CD4-positive, alpha-beta T cell treated with Interleukin-12 subunit alpha and Interleukin-12 subunit beta, for 1 hour (primary cell): ENCODE data around the gene NEURL1.

ENCODE experiments used
- DNase-seq: peaks from one replicate; pipeline ENCODE4 v3.0.0-alpha.2; 2020

Gene NEURL1, protein sequence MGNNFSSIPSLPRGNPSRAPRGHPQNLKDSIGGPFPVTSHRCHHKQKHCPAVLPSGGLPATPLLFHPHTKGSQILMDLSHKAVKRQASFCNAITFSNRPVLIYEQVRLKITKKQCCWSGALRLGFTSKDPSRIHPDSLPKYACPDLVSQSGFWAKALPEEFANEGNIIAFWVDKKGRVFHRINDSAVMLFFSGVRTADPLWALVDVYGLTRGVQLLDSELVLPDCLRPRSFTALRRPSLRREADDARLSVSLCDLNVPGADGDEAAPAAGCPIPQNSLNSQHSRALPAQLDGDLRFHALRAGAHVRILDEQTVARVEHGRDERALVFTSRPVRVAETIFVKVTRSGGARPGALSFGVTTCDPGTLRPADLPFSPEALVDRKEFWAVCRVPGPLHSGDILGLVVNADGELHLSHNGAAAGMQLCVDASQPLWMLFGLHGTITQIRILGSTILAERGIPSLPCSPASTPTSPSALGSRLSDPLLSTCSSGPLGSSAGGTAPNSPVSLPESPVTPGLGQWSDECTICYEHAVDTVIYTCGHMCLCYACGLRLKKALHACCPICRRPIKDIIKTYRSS

DNA sequence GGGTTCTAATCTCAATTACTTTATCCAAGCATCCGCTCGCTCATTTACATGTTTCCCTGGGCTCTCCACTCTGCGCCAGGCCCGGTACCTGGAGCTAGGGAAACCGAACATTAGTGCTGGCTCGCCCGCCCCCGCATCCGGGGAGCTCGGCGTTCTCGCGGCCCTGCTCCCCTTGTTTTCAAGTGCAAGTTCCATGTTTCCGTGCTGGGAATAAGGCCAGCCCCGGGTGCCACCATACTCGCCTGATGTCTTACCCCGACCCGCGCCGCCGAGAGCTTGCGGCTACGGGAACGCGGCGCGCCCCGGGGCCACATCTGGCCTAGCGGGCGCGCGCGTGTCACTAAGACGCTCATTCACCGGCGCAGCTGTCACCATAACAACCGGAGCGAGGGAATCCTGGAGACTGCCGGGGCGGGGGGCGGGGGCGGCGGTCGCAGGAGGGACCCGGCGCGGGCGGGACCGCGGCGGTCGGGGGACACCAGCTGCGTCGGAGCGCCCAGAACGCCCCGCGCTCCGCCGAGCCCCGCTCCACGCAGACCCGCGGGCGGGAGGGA, at the start of gene NEURL1:
TSS of gene NEURL1 (plus strand) at position 344 of the 554 bp plus-strand sequence. CDS start 683 bp downstream, outside the sequence.
- peak; percentile 37 for DNase-seq

DNA sequence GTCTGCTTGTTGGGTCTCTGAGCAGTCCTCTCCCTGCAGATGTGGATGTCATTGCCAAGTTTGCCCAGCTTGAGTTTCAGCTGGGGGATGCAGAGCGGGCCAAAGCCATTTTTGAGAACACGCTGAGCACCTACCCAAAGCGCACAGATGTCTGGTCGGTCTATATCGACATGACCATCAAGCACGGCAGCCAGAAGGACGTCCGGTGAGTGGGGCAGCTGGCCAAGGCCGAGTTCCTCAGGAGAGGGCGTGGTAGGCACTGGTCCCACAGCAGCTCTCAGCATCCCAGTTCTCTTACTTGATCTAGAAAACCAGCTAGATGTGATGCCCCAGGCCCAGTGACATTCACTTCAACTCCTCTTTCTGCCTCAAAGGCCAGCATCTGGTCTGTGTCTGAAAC, 49.0 kb upstream of the NEURL1 start:
- DNase-seq = no peak

DNA sequence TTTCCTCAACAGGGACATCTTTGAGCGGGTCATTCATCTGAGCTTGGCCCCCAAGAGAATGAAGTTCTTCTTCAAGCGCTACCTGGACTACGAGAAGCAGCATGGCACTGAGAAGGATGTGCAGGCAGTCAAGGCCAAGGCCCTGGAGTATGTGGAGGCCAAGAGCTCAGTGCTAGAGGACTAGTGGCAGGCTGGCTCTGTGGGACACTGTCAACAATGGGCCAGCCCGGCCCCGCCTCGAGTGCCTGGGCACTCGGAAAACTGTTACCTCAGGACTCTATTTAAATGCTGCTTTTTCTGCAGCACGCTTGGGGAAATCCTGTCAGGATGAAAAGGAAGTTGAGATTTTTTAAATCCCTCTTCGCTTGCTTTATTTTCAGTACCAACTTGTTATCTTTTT, 48.1 kb upstream of the NEURL1 start:
- DNase-seq = no peak

DNA sequence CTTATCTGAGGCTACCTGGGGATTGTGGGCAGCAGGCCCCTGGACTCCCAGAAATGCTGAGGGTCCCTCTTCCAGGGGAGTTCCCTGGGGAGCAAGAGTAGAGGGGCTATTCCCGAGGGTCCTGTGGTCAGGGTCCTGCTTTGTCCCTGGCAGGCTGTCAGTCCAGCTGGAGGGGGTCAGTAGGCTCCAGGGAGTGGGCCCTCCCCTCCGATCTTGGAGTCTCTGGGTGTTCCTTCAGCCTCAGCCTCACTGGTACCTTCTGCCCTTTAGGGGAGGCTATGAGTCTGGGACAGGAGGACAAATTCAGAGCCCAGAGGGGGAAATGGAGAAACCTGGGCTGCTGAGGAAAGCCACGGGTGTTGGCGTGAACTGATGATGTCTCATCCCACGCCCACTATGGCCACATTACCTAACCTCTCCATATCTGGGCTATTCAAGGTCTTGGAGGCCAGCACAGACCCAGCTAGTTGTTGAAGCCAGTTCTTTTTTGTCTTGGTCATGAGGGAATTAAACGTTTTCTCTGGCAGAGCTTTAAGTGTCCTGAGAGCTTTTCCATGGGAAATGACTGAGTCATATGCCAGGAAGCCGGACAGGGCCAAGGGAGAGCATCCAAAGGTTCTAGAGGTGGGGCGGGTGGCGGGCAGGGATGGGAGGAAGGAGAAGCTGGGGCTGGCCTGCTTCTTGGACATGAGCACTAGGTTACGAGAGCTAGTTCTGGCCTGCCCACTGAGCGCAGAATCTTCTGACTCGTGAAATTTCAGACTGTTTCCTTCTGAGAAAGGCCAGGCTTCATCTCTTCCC, 47.5 kb upstream of the NEURL1 start:
- no peak for DNase-seq

DNA sequence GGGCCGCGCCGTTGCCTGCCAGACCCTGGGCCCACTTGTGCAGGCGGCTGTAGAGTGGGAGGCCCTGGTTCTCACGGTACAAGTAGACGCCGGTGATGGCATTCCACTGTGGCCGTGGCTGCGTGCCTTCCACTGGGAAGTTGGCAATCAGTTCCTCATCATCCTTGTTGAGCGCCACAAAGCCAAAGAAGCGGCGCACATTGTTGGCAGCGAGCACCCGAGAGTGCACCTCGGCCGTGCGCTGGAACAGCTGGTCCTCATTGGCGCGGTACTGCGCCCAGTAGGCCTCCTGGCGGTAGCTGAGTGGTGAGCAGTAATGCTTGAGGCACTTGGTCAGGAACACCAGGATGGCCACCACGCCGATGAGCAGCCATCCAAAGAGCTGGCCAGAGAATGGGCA, 46.3 kb upstream of the NEURL1 start:
- DNase-seq = no peak

DNA sequence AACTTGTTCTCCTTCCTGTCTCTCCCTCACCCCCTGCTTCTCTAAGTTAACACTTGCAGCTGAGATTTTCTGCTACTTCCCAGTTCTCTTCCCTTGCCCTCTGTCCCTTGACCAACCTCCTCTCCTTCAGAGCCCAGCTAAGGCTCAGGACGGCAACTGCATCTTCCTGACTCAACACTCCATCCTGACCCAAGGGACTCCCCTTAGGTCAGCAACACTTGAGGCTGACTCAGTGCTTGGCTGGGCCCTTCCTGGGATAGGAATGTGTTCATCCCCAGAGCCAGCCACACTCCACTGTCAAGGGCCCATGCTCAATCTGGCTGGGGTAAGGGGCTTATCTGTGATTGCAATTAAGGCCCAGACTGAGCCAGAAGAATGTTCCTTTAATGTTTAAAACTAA, 44.8 kb upstream of the NEURL1 start:
- DNase-seq = no peak

DNA sequence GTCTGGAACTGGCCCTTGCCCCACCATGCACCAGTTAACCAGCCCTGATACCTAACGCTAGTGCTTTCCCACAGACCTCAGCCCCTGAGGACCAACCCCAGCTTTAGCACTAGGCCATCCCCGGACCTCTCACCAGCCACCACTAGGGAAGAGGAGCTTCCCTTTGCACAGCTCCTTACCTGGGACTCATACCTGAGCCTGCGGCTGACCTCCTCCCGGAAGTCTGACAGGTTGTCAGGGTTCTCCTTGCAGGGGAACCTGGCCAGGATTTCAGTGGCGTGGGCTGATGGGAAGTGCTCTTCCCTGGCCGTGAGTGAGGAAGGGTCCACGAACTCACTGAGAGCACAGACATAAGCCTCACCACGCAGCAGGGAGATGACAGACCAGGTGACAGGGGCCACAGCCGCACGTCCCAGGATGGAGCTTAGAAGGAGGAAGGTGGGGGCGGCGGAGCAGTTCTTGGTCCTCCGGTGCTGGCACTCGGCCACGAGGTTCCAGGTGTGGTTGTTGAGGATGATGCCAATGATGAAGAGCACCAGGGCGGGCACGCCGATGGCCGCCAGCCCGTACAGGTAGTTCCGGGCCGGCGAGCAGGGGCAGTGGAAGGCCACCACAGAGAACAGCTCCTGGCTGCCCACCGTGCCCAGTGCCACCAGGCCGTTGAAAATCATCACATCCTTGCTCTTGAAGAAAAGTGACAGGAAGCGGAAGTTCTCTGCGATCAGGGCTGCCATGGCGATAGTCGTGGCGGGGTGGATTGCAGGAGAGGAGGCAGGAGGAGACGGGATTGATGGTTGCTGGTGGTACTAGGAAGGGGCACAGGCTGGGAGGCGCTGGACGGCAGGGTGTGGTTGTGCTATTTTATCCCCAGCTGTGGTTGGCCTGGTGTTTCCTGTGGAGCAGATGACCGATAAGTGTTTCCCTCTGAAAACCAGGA, 44.0 kb upstream of the NEURL1 start:
- no peak for DNase-seq

DNA sequence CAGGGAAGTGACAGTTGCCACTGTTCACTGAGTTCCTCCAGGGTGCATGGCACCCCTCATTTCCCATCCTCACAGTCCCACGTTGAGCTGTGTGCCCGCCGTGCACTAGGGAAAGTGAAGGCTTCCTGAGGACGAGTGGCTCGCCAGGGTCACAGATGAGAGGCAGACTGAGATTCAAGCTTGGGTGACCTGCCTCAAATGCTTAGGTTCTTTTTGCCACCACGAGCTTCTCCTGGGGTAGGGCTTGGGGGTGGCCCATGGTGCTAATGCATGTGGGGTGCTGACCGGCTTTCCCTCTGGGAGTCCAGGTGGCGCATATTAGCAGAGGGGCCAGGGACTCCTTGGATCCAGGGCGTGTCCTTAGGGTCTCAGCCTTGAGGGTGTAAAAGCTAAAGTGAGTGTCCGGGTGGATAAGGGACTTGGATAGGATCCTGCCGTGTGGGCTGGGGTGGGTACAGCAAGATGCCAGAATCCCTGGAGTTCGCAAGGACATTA, 43.3 kb upstream of the NEURL1 start:
- DNase-seq = no peak

DNA sequence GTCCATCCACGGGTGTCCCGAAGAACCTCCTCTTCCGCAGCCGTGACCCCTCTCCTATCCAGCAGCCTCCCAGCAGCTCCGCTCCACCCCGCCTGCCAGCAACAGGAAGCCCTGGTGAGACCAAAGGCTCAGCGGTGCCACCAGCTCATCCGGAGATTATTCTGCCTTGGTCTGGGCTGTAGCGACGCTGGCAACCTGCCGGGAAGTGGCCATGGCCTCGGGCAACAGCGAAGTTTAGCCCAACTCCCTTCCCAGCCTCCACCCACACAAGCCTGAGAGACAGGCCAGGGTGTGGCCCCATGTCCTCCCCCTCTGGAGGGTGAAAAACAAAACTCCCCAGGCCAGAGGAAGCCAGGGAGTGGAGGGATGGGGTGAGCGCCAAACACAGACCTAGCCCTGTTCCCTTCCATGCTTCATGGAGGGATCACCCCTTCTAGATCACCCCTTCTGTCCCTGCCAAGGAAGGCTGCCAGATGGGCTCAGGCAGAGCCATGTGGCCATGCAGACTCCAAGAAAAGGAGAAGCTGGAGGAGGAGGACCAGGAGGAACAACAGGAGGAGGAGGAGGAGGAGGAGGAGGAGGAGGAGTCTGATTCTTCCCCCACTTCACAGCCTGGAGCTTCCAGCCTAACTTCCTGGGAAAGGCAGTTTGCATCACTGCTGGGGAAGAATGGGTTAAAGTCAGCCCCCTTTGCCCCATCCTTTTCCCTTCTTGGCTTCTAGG, 42.3 kb upstream of the NEURL1 start:
- DNase-seq = peak; percentile 58

DNA sequence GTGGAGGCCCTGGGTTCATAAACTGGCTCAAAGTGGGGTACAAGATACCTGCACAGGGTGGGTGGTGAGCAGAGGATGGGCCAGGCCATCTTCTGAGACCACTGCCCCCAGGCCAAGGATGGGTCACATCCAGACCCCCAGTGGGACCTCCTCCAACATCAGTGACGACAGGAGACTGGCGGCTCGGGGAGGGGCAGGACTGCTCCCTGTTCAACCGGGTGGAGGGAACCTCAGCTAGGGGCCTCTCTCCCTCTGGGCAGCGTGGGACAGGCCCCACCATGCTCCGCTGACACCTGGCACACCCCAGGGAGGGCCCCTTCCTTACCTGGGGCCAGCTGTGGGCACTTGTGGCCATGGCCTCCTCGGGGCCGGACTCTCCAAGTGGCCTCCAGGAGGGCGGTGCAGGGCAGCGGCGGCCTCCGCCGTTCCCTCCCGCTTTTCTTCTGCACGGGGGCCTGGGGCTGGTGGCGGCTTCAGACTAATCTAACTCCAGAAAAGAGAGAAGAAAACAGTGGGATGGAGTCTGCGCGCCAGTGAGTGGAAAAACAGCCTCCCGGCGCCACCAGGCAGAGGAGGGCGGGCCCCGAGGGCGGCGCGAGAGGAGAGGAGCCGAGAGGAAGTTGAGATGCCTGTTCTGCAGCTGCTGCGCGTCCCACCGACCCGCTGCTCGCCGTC, 41.5 kb upstream of the NEURL1 start, which contains the start of gene CALHM2:
TSS of gene CALHM2 (minus strand) at position 540 of the 675 bp plus-strand sequence. CDS start 2,429 bp downstream, outside the sequence.
- DNase-seq = peak; percentile 45

DNA sequence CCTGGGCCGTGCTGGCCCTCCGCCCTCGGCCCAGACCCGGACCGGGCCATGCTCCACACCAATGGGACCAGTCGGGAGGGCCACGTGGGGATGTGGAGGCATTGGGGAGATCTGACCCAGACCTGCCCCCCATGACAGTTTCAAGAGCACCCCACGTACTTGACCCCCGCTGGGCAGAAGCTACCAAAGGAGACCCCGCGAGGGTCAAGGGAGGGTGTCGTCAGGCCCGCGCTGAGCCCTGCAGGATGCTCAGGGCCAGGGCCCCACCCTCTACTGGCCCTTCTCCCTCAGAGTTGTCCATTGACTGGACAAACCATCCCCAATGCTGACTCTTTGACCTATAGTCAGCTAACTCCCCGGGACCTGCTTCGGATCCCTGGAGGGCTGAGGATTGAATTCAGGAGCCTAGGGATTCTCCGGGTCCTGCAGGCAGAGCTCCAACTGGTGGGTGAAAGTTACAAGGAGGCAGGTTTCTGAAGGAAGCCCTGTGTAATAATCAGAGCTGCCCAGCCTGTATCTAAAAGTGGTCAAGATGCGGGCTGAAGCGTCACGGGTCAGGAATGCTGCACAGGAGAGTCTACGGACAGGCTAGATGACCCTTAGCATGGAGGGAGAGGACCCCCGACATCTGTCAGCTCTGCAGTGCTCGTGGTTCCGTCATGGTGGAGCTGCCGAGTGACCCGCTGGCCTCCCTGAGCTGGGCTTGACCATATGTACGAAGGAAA, 40.8 kb upstream of the NEURL1 start:
- no peak for DNase-seq

DNA sequence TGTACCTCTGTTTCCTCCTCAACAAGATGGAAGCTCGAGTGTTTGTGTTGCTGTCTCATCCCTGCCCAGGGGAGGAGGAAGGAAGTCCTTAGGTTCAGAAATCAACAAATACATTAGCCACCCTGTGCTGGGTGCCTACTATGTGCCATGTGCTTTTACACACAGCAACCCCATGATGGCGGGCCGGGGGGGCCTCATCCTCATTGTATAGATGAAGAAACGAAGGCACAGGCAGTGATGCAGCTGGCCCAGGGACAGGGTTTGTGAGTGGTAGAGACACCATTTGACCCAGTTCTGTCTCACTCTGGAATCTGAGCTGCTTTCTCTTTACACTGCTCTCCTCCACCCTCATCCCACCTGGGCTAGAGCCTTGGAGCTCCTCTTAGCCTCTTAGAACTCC, 39.5 kb upstream of the NEURL1 start:
- no peak for DNase-seq

DNA sequence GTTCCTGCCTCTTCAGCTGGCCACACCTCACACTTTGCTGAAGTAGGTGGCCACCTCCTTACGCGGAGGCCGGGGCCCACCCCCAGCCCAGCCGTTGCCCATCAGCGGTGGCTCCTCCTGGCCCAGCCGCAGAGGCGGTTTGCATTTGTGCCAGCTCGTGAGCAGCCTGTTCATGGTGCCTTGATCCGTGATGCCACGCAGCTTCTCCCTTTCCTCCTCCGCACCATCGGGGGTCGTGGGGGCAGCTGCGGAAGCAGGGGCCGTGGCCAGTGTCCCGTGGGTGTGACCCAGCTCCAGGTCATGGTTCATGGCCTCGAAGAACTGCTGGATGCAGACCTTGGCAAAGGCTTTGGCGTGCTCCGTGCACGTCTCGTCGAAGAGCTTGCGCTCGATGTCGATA, 38.3 kb upstream of the NEURL1 start:
- no peak for DNase-seq

DNA sequence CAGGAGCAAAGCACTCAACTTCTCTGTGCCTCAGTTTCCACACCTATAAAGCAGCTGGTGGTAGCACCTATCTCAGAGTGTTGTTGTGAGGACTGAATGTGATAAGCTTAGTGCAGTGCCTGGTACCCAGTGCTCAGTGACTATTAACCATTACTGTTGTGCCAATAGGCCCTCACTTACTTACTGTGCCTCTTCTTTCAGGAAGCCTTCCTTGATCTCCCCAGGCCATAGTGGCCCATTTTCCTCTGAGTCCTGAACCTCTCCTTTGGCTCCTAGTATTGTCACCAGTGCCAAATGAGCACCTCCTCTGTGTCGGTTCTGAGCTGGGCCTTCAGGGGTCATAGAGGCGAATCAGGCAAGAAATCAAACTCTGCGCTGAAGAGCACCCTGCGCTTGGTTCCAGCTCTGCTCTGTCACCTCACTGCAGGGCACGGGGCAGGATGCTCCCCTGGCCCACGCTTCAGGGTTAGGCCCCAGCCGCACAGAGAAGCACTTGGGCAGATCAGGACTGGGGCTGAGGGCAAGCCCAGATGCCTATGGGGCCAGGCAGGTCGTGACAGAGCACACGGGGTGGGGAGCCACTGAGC, 37.3 kb upstream of the NEURL1 start:
- DNase-seq = no peak

DNA sequence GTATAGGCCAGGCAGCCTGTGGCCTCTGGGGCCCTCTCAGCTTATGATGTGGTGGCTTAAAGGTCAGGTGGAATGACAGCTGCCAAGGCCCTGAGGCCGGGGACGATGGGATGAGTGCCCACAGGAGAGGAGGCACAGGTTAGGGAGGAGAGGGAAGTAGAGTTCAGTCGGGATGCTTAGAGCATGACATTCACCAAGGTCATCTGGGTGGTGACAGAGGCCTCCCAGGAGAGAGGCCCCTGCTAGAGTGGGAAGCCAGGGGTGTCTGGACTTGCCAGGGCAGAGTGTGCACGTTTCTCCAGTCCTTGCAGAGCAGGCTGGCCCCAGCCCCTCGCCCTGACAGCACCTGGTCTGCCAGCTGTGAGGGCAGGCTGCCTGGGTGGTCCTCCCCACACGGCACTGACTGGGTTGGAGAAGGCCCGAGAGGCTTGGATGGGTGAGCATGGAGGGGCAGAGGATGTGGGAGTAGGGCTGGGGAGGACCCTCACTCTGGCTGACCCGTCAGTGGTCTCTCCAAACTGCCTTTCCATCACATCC, 36.3 kb upstream of the NEURL1 start:
- no peak for DNase-seq

DNA sequence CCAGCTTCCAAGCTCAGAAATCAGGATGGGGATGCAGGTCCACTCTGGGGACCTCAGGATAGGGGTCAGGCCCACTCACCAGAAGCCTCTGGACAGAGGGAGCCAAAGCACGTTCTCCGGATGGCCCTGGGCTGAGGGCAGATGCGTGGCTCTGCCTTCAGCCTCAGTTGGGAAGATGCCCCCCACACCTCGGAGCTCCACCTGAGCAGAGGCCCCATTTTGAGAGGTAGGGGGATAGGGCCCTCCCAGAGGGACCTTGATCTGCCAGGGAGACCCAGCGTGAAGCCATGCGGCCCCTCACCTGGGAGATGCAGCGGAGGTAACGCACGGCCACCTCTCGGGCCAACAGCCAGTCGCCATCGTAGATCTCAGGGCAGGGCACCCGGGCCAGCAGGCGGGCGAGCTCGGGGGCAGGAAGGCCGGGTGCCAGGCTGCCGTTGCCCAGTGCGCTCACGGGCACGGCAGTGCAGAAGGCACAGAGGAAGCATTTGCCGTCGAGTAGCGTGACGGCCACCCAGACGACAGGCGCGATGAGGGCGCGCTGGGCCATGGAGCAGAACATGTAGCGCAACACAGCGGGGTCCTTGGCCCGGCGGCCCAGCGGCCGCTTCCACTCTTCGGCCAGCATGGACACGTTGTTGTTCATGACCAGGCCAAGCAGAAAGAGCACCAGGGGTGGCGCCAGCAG, 35.5 kb upstream of the NEURL1 start:
- no peak for DNase-seq

DNA sequence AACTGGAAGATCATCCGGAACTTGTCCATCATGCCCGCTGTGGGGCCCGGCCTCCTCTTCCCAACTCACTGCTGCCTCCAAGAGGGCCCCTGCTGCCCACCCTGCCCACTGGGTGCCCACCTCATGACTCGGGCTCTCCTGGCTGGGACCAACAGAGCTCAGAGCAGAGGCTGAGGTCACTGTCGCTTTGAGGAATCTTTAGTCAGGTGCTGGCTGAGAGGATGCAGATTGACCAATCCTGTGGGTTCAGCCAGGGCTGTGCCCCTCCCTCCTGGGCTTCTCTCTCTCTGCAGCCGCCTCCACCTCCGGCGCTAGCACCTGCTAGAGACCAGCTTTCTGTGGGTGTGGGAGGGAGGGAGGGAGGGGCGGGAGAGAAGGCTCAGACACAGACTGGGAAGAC, 34.8 kb upstream of the NEURL1 start, which contains the start of gene CALHM1:
TSS of gene CALHM1 (minus strand) at position 181 of the 400 bp plus-strand sequence. CDS start at position 32, 149 bp downstream.
- no peak for DNase-seq

DNA sequence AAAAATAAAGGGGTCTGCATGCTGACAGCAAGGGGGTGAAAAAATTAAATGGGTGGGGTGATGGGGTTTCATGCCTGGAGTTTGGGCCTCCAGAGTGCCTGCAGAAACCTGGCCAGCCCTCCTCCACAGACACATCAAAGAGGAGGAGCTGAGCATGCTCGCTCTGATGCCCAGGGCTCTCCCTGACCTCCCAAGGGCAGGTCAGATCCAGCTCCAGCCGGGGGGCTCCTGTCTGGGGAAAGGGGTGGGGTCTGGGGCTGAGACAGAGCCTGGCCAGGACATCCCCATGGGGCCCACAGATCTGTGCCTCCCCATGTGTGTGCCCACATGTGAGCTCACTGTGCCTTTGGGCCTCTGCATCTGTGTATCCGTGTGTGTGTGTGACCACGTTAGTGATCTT, 33.9 kb upstream of the NEURL1 start:
- DNase-seq = no peak

DNA sequence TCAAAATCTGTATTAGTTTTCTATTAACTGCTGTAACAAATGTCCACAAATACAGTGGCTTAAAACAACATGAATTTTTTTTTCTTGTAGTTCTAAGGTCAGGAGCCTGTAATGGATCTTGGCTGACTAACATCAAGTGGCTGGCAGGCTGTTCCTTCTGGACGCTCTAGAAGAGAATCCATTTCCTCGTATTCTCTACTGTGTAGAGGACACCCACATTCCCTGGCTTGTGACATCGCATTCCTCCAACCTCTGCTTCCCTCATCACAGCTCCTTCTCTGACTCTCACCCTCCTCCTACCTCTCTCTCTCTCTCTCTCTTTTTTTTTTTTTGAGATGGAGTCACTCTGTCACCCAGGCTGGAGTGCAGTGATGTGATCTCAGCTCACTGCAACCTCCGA, 30.0 kb upstream of the NEURL1 start:
- DNase-seq = no peak
